Measurements from ENCODE around the gene KBTBD13.
"Not testable (repeated sequence)": the region's sequence is repeated elsewhere in the genome, so short reads cannot be mapped to it uniquely, and the experiment has no call there.

KBTBD13 gene

DNA sequence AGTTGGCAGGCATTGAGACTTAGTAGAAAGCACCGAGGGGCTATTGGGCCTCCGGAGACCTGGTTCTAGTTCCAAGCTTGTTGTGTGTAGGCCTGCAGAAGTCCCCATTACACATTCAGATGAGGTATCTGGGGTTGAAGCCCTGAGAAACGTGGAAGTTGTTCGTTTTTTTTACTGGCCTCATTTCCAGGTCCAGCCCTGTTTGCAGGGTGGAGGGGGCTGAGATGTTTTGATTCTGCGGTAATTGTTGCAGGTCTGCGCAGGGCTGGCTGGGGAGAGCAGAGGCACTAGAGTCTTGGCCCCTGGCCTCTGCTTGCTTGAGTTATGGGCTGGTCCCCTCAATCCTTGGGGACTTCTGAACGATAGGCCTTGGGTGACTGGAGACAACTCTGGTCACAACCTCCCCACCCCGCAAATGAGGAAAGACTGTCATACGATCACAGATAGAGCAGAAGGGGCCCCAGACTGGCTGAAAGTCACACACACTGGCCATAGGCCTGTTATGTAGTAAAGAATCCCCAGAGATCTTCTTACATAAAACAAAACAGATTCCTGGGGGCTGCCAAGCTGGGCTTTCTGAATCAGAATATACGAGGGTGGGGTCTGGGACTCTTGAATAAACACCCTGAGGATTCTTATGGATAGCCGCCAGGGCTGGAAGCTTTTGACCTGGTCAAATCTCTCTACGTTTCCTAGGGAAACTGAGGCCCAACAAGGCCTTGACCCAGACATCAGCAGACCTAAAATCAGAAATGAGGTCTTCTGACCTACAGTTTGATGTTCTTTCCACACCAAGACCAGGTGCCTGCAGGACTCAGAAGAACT lies 15.6 kb downstream of the KBTBD13 start:
- no peak for DNase-seq

DNA sequence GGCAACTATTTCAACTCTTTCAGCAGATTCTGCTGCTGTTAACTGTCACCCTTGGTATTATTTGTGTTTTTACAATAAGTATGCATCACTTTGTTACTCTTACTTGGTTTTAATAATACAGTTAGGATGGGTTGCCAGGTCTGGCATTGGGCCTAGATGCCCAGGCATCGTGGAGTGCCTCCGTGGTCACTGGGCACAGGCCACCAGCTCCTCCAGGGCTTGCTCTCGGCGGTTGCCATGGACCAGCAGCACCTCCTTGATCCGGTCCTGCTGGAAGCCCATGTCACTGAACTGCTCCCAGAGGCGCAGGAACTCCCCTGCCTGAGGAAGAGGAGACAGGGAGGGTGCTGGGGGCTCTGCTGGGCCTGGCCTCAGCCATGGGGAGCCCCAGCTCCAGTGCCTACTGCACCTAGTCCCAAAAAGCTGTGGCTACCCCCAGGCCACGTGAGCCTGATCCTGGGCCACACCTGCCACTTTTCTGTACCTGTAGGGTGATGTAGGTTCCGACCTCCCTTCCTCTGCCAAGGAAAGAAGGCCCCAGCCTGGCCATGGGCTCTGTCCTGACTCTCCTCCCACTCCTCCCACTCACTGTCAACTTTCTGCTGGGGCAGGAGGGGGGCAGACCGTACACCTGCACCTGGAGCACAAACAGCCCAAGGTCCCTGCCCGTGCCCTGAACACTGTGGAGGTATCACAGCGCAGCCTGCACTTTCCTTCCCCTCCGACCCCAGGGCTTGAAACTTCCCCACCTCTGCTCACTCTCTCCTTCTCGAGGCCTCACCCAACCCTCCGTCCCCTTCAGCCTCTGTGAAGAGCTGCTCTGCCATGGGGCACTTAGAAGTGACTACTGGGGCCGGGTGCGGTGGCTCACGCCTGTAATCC lies 16.6 kb downstream of the KBTBD13 start:
- DNase-seq = no peak

DNA sequence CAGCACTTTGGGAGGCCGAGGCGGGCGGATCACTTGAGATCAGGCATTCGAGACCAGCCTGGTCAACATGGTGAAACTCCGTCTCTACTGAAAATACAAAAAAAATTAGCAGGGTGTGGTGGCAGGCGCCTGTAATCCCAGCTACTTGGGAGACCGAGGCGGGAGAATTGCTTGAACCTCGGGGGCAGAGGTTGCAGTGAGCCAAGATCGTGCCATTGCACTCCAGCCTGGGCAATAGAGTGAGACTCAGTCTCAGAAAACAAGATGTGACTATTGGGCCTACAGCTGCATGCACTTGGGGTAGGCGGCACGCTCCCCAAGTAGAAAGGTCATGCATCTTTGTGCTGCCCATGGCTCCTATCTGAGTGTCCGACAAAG lies 17.2 kb downstream of the KBTBD13 start:
- DNase-seq = not testable (repeated sequence)

DNA sequence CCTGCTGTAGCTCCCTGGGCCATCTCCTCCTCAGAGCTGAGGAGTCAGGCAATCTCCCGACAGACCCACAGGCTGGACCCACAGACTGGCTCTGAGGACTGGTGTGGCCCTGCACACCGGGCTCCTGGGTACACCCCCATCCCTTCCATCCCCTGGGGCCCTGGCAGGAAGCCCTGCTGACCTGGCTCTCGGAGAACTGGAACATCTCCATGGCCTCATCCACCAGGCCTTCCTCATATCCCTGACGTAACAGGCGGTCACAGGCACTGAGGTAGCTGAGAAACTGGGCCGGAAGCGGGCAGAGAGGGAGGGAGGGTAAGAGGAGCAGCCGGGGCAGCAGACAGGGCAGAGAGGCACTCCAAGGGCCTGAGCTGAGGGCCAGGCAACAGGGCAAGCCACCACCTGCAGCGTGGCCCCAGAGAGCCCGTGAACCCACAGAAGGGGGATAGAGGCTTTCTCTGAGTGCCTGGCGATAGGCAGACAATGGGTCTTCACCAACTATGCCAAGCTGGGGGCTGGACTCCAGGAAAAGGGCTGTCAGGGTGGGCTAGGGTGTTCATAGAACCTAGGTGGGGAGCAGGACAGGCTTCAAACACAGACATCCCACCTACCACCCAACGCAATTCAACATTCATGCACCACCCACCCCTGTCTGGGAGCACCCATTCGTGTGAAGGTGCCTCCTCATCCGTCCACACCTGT lies 17.9 kb downstream of the KBTBD13 start:
- DNase-seq = no peak

DNA sequence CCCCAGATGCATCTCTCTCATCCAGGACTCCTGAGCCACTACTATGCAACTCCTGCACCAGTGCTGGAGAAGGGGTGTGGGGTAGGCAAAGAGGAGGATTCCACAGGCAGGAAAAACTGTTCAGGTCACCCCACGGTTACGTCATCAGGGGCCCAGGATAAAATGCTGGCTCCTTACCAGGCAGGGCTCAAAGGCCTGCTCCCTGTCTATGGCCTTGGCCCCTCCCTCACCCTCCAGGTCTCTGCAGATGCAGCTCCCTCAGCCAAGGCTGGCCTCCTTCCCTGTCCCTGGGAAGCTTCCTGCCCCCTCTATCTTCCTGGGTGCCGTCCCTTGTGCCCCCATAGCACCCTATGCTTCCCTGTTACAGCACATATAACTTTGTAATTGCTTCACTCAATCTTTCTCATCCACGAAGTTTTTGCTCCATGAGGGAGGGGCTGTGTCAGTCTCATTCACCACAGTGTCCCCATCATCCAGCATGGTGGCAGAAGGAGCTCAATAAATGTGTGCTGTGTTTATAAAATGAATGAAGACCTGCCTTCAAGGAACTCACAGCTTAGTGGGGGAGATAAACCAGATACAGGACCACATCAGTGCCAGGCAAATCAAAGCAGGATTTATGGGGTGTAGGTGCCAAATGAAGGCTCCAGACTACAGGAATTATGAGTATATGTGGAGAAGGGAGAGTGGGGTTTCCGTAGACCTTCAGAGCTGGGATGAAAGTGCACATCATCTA lies 18.6 kb downstream of the KBTBD13 start:
- no peak for DNase-seq

DNA sequence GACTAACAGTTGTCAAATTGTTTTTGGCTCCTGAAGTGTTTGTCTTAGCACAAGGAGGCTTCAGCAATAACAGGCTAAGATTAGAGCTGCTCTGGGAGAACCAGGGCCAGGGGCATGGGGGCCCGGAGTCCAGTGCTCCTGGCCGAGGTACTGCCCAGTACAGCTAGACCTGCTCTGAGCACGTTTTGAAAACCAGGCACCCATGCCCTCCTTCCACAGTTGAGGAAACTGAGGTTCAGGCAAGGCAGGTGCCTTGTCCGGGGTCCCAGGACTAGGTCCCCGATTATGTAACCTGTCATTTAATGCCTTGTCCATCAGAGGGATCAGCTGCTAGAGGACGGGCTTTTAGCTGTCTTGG lies 19.2 kb downstream of the KBTBD13 start:
- no peak for DNase-seq

DNA sequence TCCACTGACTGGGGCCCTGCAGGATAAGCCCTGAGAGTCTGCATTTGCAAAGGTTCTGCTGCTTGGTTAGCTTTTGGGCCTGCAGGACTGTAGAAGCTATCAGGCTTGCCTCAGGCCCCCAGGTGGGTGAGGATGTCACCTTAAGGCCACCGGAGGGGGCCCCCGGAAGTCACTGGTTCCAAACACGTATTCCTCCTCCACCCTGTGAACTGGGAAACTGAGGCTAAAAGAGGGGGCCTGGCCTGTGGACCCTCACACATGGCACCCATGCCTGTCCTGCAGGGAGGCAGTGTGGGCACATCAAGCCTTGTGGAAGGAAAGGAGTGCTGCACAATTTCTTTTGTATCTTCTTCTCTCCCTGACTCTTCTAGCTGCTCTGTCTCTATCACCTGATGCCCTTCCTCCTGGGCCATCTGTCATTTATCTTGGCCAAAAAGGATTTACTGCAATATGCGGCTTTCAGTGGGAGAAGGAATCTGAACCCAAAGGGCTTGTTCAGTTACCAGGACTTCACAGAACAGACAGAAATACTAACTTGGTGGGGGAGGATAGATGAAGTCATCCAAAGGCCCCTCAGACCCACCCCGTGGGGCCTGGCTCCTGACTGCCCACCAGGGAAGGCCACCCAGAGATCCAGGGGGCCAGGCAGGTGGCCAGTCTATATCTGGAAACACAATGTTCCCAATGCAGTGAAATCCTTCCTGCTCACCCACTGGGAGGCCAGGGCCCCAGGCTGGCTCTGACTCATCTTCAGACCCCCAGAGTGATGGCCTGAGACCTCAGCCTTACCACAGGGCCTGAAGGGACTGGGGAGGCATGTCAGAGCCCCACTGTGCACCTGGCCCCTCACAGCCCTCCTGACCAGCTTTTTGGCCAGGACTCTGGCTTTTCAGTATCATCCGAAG lies 20.2 kb downstream of the KBTBD13 start:
- DNase-seq = no peak

DNA sequence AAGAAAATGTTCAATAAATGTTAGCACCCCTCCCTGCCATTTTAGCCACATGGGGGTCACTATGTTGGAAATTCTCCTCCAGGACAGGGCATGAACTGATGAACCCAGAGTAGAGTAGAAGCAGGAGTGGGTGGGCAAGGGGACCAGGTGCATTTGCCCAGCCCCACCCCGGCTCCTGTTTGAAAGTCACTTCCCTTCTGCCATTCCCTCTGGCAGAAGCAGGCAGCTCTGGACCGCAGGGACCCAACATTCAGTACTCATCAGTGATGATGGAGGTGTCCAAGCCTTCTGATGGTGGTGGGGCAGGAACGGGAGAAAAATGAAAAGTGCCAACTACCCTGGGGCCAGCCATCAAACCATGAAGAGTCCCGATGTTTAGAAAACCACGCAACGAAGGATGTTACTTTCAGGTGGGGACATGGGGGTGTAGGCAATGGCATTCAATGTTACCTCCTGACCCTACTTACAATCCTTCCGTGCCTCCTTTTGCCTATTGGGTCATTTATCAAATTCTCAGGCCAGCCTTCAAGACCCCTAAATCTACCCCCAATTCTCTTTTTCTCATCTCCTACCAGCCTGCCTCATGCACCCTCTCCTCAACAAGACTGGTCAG lies 21.2 kb downstream of the KBTBD13 start:
- DNase-seq = no peak

DNA sequence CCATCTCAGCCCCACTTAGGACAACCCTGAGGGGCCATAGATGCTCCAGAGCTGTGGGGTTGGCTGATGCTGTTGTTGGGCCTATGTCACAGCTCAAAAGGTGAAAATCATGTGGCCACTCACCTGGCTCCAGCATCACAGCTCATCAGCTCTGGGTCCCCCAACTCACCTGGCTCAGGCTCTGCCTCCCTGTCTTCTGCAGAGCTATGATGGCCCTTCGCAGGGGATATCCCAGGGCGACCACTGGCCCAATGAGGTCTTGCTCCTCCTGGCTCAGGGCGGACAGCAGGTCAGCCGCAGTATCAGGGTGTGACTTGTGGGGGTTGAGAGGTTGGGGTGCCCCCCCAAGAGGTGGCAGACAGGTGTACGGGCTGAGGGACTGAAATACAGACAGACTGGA lies 22.8 kb downstream of the KBTBD13 start:
- no peak for DNase-seq

DNA sequence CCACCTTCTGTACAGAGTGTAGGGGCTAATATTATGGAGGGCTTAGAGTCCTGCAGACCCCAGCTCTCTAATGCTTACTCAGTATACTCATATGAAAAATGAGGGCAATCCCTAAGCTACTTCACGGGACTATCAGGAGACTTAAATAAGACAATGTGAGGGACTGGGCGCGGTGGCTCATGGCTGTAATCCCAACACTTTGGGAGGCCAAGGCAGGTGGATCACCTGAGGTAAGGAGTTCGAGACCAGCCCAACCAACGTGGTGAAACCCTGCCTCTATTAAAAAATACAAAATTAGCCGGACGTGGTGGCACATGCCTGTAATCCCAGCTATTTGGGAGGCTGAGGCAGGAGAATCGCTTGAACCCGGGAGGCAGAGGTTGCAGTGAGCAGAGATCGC lies 23.3 kb downstream of the KBTBD13 start:
- DNase-seq = not testable (repeated sequence)

DNA sequence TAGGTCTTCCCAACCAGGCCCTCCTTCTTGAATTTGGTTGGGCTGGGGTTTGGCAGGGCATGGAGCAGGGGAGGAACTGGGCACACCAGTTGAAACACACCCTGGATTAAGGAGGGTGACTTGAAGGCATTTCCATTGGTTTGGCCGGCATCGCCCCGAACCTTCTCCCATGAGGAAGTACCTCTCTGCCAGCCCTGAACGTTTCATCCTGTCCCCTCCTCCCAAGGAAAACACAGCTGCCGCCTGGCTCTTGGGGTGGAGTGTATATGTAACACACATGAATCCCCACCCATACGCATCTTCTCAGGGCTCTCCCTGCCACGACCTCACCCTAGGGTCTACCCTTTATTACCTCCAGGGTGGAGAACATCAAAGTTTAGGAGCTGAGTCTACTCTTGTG lies 23.9 kb downstream of the KBTBD13 start:
- DNase-seq = no peak

DNA sequence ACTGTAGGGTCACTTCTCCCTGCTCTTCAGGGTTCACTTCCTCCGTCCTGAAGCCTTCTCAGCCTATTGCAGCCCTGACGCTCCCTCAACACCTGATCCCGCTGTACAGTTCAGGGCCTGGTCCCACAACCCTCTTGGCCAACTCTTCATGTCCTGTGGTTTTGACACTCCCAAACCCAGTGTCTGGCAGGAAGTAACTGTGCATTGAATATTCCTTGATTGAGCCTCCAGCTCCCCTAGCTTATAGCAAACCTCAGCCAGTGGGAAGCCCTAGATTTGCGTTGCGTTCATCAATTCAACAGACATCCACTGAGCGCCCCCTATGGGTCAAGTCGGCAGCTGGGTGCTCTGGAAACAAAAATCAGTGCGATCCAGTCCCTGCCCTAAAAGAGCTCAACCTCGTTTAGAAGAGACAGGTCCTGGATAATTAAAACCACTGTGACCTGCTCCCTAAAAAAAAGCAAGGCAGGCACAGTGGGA lies 24.9 kb downstream of the KBTBD13 start:
- peak in 3 of 4 experiments; percentile 12 to 22 (median 20) for DNase-seq

DNA sequence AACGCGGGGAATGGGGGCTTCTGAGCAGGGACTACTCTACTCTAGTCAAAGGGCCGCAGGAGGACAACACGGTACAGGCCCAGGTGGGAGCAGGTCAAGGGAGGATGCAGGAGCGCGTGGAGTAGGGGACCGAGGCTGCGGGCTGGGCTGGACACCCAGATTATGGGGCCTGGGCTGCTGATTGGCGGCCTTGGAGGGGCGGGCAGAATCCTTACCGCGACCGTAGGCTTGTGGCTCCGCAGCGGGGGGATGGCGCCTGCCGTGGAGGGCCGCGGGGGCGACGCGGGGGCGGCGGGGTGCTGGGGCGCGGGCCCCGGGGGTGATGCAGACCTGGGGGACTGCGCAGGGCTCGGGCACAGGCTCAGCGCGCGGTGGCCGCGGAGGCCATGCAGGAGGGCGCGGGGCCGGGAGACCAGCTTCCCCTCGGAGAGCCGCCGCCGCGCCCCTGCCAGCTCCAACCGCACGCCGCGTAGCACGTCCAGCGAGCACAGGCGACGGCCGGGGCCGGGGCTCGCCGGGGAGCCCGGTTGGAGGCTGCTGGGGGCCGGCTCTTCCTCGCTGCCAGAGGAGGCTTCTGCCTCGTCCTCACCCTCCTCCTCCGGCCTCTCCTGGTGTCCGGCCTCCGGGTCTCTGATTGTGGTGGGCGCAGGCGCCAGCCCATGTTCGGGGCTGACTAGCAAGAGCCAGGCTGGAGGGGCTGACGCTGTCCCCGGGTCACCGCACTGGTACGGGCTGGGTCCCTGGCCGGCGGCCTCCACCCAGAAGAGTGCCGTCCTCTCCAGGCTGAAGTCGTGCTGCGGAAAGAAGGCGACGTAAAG lies 25.6 kb downstream of the KBTBD13 start:
- no peak for DNase-seq

DNA sequence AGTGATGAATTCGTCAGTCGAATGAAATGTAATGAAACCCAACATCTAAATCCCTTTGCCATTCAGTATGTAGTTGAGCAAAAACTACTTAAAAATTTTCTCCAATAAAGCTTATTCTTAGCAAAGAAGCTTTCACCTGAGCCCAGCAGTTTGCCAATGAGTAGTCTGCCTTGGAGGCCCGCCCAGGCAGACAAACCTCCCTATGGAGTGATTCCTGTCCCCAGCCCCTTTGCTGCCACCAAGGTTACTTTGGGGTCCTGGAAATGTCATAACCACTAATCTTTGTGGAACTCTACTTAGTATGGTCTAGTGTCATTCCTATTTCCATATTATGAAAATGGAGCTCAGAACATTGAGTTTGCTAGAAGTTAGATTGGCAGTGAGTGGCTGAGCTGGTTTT lies 26.4 kb downstream of the KBTBD13 start:
- no peak for DNase-seq

DNA sequence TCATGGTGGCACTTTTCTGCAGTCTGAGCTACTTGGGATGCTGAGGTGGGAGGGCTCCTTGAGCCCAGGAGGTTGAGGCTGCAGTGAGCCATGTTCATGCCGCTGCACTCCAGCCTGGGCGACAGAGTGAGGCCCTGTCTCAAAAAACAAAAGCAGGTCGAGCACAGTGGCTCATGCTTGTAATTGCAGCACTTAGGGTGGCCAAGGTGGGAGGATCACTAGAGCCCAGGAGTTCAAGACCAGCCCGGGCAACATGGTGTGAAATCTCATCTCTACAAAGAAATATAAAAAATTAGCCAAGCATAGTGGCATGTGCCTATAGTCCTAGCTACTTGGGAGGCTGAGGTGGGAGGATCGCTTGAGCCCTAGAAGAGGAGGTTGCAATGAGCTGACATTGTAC lies 28.5 kb downstream of the KBTBD13 start:
- no peak for DNase-seq

DNA sequence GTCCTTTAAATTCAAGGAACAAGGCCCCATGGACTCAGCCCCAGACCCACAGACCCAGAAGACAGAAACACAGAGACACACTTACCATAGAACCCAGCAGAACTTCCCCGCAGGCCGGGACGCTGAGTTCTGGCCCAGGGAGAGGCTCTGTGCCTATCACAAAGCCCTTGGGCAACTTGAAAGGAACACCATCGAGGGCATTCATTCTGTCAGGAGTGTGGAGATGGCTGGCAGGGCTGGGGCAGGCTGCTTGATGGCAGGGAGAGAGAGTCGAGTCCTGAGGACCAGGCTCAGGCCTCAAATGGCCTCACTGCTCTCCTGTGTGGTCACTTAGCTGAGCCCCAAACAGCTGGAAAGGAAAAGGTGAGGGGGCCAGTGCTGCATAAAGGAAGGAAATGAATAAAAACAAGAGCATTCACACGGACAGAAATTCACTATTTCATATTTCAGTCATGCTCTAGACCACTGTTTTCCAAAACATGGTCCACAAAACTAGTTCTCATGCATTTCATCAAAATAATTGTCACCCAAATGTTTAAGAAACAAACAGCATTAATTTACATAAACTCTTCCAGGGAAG lies 29.6 kb downstream of the KBTBD13 start:
- DNase-seq = no peak

DNA sequence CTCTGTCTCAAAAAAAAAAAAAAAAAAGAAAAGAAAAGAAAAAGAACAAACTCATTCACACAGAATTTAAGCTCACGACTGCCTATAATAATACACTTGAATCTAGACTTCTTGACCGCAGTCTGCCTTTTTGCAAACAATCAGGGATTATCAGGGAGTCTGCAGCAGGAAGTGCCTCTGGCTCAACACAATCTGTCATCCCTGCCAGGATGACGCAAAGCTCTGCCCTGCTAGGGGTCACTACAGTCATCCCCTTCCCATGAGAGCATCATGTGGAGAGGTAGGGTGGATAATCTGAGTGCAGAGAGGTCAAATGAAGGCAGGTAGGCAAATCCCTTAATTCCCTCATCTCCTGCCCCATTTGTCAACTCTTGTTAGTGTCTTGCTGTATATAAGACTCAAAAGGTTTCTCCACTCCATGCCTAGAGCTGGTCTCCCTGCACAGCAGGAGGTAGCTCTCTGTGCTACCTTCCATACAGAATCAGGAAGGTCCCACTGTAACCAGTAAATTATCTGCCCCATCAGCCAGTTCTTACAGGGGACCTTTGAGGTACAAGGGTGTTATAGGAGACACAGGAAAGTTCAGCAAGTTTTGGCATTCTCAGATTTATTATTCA lies 34.2 kb downstream of the KBTBD13 start:
- DNase-seq = no peak

DNA sequence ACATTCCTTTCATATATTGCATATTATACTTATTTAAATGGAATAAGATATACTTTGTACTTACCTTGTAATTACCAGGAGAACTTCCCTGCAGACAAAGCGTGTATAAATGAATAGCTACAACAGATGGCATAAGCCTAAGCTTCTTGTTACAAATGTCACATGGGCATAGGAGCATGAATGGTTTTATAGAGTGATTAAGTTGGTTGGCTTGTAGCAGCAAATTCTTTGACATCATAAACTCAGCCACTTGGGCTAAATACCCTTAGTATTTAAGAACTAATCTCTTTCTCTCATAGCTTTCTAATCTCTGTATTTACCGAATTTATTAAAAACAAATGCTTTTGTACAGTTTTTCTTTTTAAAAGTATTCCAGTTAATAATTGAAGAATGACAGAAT lies 38.5 kb downstream of the KBTBD13 start, which contains the start of gene UBAP1L:
UBAP1L (minus strand) TSS at position 115 of the 400 bp plus-strand sequence. CDS start 8,985 bp downstream, outside the sequence.
- no peak for DNase-seq

DNA sequence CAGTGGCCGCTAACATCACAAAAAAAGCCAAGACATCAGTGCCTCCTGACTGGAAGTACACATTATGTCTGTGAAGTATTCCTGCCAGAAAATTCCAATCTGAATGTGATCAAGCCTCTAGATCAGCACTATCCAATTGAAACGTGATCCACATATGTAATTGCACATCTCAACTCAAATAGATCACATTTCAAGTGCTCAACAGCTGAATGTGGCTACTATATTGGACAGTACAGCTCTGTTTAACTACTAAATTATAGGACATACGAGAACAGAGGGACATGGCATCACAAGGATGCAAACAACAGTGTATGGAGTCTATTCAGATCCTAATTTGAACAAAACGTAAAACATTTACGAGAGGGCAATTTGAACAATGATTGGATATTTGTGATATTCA lies 39.0 kb downstream of the KBTBD13 start:
- DNase-seq = no peak

Measured in activated naive CD4-positive, alpha-beta T cell (primary cell).